Immature natural killer cell (primary cell): ENCODE results near the gene CBX7. TPM values are rescaled to one million over a fixed set of nuclear protein-coding genes. Genes with fewer than 3 reads are reported as not detected.

Experiments
- DNase-seq, 3 donors: peaks; one replicate each; pipeline ENCODE4 v3.0.0; 2022; ENCODE audit warnings: mixed read lengths in 1 of 3
- H3K27ac Mint-ChIP-seq, 6 donors: one replicate each; pipeline ENCODE4 v1.8.0; 2020; ENCODE audit warnings: mixed read lengths in 6 of 6, mild to moderate bottlenecking in 5 of 6, inconsistent platforms in 4 of 6, moderate library complexity in 3 of 6
- H3K27me3 Mint-ChIP-seq, 3 donors: one replicate each; pipeline ENCODE4 v1.8.0; 2020 to 2021; ENCODE audit warnings: low read depth in 3 of 3, mild to moderate bottlenecking in 3 of 3, mixed read lengths in 3 of 3, moderate library complexity in 3 of 3, inconsistent platforms in 1 of 3
- H3K36me3 Mint-ChIP-seq, 3 donors: one replicate each; pipeline ENCODE4 v1.8.0; 2020; ENCODE audit warnings: mixed read lengths in 3 of 3, inconsistent platforms in 2 of 3, mild to moderate bottlenecking in 2 of 3
- H3K4me1 Mint-ChIP-seq, 2 donors: one replicate each; pipeline ENCODE4 v1.8.0; 2020; ENCODE audit warnings: inconsistent platforms in 2 of 2, mild to moderate bottlenecking in 2 of 2, mixed read lengths in 2 of 2, moderate library complexity in 1 of 2
- H3K4me3 Mint-ChIP-seq, 5 donors: one replicate each; pipeline ENCODE4 v1.8.0; 2020; ENCODE audit warnings: mild to moderate bottlenecking in 5 of 5, mixed read lengths in 5 of 5, inconsistent platforms in 3 of 5, moderate library complexity in 3 of 5
- H3K9me3 Mint-ChIP-seq, 6 donors: one replicate each; pipeline ENCODE4 v1.8.0; 2020; ENCODE audit warnings: mild to moderate bottlenecking in 6 of 6, mixed read lengths in 6 of 6, inconsistent platforms in 4 of 6, moderate library complexity in 3 of 6
- polyA plus RNA-seq, 3 donors: library from polyadenylated mRNA; unstranded; fragments of 300-500 nt; fragmentation: Illumina TruSeq; gene quantifications; one replicate each; pipeline ENCODE4 v1.2.3, GENCODE V29; 2021

Gene CBX7
- polyA plus RNA-seq, 3 donors from 2014 or later = 4.5 to 9.6 (median 9.1) TPM

DNA sequence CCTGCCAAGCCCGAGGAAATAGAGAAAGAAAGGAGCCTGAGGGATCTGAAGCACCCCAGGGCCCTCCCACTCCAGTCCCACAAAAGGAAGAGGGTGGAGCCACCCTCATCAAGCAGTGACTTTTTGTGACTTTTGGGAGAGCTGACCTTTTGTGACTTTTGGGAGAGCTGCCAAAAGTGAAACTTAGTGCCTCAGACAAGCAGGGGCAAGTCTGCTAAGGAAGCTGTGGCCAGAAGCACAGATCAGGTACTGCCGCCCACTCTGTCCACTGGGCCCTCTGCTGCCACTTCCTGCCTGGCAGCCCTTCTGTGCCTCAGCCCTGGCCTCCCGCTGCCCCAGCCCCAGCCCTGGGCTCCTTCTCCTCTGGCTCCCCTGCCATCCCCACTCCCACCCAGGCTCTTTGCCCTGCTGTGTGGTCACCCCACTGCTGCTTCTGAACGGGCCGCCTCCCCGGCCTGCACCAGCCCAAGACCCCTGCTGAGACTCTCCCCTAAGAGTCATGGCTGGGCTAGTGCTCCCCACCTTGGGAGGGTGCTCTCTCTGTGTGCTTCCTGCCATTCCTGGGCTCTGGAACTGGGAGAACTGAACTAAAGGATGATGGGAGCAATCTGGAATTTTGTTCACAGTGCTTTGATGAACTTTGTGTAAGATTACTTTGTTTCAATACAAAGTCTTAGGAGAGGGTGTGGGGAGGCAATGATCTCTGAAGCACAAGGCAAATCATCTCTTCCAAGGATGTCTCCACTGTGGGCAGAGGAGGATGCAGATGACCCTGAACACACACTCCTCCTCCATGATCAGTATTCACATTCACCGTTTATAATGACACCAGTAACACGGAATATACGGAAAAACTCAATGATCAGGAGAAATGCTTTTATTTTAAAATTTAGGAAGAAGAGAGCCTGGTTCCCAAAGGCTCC is 55.1 kb downstream of the CBX7 start, which contains the start of gene APOBEC3H:
Gene APOBEC3H (plus strand): TSS at position 147 of the 923 bp plus-strand sequence. CDS start 3,035 bp downstream, outside the sequence.
- DNase-seq = peak; percentile 63 to 68 (median 67)
- H3K4me3 Mint-ChIP-seq = peak within 1 kb of the TSS; percentile 76 to 87 (median 80)
- H3K36me3 Mint-ChIP-seq = no peaks in the 10 kb centered on the region
- H3K27me3 Mint-ChIP-seq = peaks cover 2 to 16% (median 10%) of the 10 kb centered on the region in 3 donors
- no peaks in the 10 kb centered on the region for H3K9me3 Mint-ChIP-seq
- H3K4me1 Mint-ChIP-seq = peaks cover 79 to 83% of the 10 kb centered on the region in 2 donors
- H3K27ac Mint-ChIP-seq = peak within 1 kb of the TSS; percentile 93 to 100 (median 98)

DNA sequence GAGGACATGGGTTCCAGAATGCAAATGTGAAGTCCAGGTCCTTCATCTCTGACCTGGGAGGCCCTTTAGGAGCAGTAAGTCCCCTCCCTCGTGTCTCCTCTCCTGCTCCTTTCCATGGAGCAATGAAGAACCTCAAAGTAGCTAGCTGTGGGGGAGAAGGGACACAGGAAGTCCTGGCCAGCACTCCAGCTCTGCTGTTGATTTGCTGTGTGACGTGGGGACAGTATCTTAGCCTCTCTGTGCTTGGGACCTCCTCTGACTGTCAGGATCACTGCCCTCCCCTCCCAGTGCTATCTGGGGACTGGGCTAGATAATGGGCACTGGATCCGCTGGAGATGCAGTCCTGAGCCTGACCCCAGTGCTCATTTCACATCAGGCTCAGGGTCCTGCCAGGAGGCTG is 56.5 kb downstream of the CBX7 start:
- Mint-ChIP-seq H3K9me3 (no peaks in the 10 kb centered on the region), H3K36me3 (no peaks in the 10 kb centered on the region), H3K4me3 (peak overlapping the region; percentile 63 to 86 (median 81)), H3K27me3 (peaks cover 5 to 28% (median 24%) of the 10 kb centered on the region in 3 donors), H3K27ac (peak overlapping the region; percentile 93 to 100 (median 98)), H3K4me1 (peaks cover 93 to 94% of the 10 kb centered on the region in 2 donors)
- no peak for DNase-seq

DNA sequence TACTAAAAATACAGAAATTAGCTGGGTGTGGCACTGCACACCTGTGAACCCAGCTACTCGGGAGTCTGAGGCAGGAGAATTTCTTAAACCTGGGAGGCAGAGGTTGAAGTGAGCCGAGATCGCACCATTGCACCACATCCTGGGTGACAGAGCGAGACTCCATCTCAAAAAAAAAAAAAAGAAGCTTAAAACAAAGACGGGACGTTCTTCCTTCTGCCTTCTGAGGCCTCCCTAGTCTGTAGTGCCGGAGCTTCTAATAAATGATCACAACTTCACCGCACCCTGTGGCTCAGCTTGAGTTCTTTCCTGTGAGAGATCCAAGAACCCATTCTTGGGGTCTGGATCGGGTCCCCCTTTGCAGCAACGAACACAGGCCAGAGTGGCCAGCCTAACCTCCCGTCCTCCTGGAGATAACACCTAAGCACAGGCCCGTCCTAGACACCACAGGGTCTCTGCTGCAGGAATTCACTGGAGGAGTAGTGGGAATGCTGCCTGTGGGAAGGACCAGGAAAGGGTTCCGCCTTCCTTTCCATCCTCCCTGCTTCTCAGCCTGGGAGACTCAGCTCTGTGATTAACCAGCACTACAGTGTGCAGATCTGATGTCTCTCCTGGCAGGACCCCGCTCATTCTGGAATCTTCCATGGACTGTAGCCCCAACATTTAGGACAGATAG is 57.6 kb downstream of the CBX7 start:
- Mint-ChIP-seq H3K4me1 (peaks cover 94 to 99% of the 10 kb centered on the region in 2 donors), H3K36me3 (no peaks in the 10 kb centered on the region)

DNA sequence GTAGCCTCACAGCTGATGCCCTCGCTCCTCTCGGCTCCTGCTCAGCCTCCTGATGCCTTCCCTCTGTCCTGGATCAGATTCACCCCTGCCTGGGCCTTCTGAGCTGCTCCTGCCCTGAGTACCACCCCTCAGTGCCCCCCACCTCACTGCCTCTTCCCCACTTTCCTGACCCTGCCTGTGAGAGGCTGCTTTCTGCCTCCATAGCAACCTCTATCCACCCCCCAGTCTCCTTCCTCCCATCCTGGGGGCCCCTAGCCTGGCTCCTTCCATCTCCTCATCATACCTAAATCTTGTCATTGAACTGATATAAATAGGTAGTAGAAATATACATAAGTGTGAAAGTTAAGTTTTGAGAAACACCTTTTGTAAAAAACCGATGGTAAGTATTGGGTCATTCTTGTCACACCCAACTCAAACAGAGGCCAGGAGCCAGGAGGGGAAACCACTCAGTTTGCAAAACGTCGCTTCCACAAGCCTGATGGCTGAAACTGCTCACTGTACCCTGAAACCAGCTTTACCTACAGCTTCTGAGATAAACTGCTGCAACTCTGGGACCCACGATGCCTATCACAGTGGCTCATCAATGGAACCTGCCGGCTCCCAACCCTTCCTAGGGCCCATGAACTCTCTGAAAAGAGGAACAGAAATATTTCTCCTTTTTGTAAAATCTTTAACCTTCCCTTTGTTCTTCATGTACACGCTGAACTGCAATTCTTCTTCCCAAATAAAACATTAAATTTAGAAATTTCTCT is 60.2 kb downstream of the CBX7 start:
- H3K27me3 Mint-ChIP-seq = peaks cover 19 to 40% (median 31%) of the 10 kb centered on the region in 3 donors
- H3K27ac Mint-ChIP-seq = peak overlapping the region; percentile 93 to 100 (median 98)
- peaks cover 4% of the 10 kb centered on the region in 3 donors for H3K36me3 Mint-ChIP-seq
- DNase-seq = peak in 2 of 3 donors; percentile 23 to 34
- H3K4me3 Mint-ChIP-seq = peak overlapping the region; percentile 72 to 85 (median 80)
- no peaks in the 10 kb centered on the region for H3K9me3 Mint-ChIP-seq
- H3K4me1 Mint-ChIP-seq = peaks cover 94 to 98% of the 10 kb centered on the region in 2 donors

More for the DNA sequence above, 57.6 kb downstream of the CBX7 start:
- no peaks in the 10 kb centered on the region for H3K9me3 Mint-ChIP-seq
- DNase-seq = peak; percentile 74 to 76 (median 74)
- H3K27me3 Mint-ChIP-seq = peaks cover 16 to 35% (median 35%) of the 10 kb centered on the region in 3 donors
- peak overlapping the region; percentile 63 to 86 (median 81) for H3K4me3 Mint-ChIP-seq
- H3K27ac Mint-ChIP-seq = peak overlapping the region; percentile 93 to 100 (median 98)

DNA sequence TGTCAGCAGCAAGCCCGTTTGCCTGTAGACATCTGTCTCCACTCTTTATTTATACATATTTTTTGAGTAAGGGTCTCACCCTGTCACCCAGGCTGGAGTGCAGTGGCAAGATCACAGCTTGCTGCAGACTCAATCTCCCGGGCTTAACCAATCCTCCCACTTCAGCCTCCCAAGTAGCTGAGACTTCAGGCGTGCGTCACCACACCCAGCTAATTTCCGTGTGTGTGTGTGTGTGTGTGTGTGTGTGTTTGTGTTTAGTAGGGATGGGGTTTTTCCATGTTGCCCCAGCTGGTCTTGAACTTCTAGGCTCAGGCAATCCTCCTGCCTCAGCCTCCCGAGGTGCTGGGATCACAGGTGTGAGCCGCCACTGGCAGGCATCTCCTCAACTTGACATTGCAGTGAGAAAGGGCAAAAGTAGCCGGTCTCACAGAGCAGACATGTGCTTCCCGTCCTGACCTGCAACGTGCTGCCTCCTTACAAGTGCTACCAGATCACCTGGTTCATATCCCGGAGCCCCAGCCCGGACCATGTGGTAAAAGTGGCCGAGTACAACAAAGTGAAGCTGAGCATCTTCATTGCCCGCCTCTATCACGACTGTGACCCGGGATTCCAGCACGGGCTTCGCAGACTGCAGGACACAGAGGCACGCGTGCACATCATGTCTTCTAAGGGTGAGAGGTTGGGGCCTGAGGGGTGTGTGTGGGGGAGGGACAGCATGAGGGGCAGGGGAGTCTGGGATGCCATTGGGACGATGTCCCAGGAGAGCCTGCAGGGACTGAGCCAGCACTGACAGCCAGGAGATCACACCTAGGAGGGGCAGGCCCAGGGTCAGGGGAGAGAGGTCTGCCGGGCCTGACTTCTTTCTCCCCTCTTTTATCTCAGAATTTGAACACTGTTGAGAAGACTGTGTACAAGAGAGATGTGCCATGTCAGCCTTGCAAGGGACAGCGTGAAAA is 61.1 kb downstream of the CBX7 start:
- DNase-seq = no peak
- peak overlapping the region; percentile 72 to 85 (median 80) for H3K4me3 Mint-ChIP-seq

DNA sequence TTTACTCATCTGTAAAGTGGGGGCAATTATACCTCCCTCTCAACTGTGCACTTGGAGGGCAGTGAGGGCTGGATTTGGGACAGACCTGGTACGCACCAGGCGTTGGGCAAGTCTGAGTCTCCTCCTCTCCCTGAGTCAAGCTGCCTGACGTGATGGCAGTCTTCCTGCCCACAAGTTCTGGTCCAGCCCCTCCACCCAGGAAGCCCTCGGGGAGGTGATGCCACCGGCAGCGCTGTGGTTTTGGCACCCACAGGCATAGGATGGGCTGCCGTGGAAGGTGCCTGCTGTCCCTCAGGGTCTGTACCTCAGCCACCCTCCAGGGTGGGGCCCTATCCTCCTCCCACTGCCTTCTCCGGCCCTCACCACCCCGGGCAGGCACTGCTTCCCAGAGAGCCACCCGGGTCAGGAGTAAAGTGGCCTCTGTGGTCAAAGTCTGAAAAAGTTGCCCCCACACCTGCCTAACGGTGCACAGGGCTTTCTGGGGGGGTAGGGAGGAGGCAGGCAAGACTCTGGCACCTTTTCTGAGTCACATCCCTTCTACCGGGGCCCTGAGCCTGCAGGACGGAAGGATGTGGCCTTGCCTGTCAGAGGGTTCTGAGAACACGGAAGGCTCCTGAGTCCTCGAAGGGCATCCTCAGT is 61.9 kb downstream of the CBX7 start:
- H3K4me1 Mint-ChIP-seq = peaks cover 94 to 96% of the 10 kb centered on the region in 2 donors

More for the DNA sequence above, 61.1 kb downstream of the CBX7 start:
- Mint-ChIP-seq H3K27ac (peak overlapping the region; percentile 93 to 100 (median 98)), H3K4me1 (peaks cover 94 to 98% of the 10 kb centered on the region in 2 donors), H3K36me3 (peaks cover 4 to 6% (median 5%) of the 10 kb centered on the region in 3 donors), H3K27me3 (peaks cover 19 to 39% (median 28%) of the 10 kb centered on the region in 3 donors), H3K9me3 (no peaks in the 10 kb centered on the region)

DNA sequence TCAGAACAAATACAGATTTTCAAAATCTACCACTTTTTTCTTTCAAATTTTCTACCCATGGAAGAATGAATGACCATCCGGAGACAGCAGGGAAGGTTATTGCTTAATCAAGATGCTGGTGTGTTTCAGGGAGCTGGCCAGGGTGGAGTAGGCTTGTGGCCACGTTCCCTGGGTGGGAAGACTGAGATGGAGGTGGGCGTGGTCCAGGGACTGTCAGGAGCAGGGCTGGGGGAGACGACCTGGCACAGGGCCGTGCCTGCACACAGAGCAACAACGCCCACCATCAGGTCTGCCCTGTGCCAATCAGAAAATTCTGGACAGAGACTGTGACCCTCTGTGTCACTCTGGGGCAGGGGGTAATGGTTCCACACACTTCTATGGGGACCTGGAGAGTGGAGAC is 62.6 kb downstream of the CBX7 start:
- peak overlapping the region; percentile 93 to 100 (median 98) for H3K27ac Mint-ChIP-seq
- no peak for DNase-seq
- H3K9me3 Mint-ChIP-seq = no peaks in the 10 kb centered on the region
- peak overlapping the region; percentile 72 to 85 (median 80) for H3K4me3 Mint-ChIP-seq
- peaks cover 94 to 96% of the 10 kb centered on the region in 2 donors for H3K4me1 Mint-ChIP-seq
- peaks cover 7 to 9% (median 7%) of the 10 kb centered on the region in 3 donors for H3K36me3 Mint-ChIP-seq
- peaks cover 21 to 41% (median 28%) of the 10 kb centered on the region in 3 donors for H3K27me3 Mint-ChIP-seq

More for the DNA sequence above, 61.9 kb downstream of the CBX7 start:
- DNase-seq = peak; percentile 98 to 99 (median 98)
- Mint-ChIP-seq H3K9me3 (no peaks in the 10 kb centered on the region), H3K4me3 (peak overlapping the region; percentile 72 to 85 (median 80)), H3K36me3 (peaks cover 6 to 9% (median 7%) of the 10 kb centered on the region in 3 donors), H3K27me3 (peaks cover 21 to 41% (median 28%) of the 10 kb centered on the region in 3 donors), H3K27ac (peak overlapping the region; percentile 93 to 100 (median 98))

DNA sequence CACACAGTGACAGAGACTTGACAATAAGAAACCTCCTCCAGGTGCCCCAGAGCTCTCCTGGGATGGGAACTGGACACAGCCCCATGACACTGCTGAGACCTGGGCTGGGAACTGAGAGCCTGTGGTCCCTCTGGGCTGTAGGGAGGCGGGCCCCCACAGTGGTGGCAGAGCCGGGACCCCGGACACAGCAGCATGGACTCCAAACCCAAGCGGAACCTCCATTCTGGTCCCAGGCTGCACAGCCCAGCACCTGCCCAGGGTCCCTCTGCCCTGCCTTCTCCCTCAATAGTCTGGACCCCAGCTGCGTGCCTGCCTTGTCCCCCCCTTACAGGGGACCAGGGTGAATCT is 63.8 kb downstream of the CBX7 start:
- DNase-seq = no peak
- Mint-ChIP-seq H3K36me3 (peaks cover 7 to 9% (median 7%) of the 10 kb centered on the region in 3 donors), H3K4me1 (peaks cover 91 to 92% of the 10 kb centered on the region in 2 donors), H3K27me3 (peaks cover 21 to 36% (median 24%) of the 10 kb centered on the region in 3 donors), H3K9me3 (no peaks in the 10 kb centered on the region), H3K27ac (peak overlapping the region; percentile 93 to 100 (median 98)), H3K4me3 (peak overlapping the region; percentile 53 to 85 (median 73))

DNA sequence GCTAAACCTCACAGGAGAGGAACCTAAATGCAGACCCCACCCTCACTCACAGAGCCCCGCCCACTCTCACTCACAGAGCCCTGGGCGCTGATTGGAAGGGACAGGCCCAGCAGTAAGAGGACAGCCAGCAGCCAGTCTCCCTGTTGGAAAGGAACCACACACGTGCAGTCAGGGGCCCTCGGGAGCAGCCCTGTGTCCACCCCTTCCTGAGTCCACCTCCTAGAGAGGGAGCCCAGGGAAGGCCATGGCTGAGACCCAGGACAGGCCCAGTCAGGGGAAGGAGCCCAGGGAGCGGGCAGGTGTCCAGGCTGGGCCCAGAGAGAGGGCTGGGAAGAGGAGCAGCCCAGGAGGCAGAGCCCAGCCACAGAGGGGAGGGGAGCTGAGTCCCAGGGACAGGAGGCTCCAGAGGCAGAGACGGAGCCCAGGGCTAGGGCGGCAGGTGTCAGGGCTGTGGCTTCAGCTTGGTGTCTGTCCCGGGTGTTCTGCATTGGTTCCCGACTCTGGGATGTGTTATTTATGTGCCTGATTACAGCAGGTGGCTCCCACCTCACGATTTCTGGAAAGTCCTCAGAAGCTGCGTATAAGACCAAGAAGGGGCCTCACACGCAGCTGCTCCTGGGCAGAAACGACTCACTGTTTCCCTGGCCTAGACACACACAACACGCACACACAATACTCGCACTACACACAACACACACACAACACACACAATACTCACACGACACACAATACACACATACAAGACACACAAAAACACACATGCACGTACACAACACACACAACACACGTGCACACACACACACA is 64.4 kb downstream of the CBX7 start:
- peak overlapping the region; percentile 39 to 73 (median 59) for H3K4me3 Mint-ChIP-seq
- no peaks in the 10 kb centered on the region for H3K9me3 Mint-ChIP-seq
- H3K36me3 Mint-ChIP-seq = peaks cover 7 to 9% (median 7%) of the 10 kb centered on the region in 3 donors
- H3K27ac Mint-ChIP-seq = peak overlapping the region; percentile 93 to 100 (median 98)
- peaks cover 21 to 36% (median 22%) of the 10 kb centered on the region in 3 donors for H3K27me3 Mint-ChIP-seq
- H3K4me1 Mint-ChIP-seq = peaks cover 91 to 95% of the 10 kb centered on the region in 2 donors
- no peak for DNase-seq

DNA sequence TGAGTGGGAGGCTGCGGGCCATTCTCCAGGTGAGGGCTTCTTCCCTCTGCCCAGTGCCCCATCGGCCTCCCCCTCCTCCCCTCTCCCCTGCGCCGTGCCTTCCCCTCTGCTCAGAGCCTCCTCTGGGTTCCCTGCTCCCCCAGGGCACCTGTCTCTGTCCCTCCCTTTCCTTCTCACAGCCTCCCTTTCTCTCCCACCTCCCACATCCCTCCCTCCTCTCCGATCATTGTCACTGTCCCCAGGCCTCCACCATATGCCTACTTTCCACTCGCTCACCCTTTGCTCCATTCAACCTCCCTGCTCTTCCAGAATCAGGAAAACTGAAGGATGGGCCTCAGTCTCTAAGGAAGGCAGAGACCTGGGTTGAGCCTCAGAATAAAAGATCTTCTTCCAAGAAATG is 65.4 kb downstream of the CBX7 start:
- Mint-ChIP-seq H3K4me1 (peaks cover 91 to 95% of the 10 kb centered on the region in 2 donors), H3K36me3 (peaks cover 11 to 15% (median 11%) of the 10 kb centered on the region in 3 donors), H3K4me3 (peak overlapping the region in 3 of 5 donors; percentile 30 to 73 (median 67)), H3K27ac (peak overlapping the region; percentile 93 to 100 (median 98)), H3K9me3 (no peaks in the 10 kb centered on the region), H3K27me3 (peaks cover 20 to 31% (median 21%) of the 10 kb centered on the region in 3 donors)
- no peak for DNase-seq

DNA sequence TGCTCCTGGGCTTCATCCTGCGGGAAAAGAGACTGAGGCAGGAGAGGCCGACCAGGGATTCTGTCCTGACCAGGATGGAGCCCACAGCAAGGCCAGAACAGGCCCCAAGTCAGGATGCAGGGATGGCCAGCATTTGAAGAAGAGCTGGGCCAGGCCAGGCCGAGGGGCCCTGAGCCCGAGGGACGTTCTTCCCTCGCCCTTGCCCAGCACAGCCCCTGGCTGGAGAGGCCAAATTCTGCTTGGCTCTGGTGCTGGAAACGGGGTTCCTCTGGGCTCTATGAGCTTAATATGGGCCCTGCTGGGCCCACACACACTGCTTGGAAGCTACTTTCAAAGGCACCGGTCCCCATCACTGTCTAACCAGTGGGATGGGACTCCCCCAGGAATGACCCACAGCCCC is 67.8 kb downstream of the CBX7 start:
- Mint-ChIP-seq H3K9me3 (no peaks in the 10 kb centered on the region), H3K27me3 (peaks cover 11 to 14% (median 14%) of the 10 kb centered on the region in 3 donors), H3K27ac (peak overlapping the region; percentile 85 to 99 (median 98)), H3K36me3 (peaks cover 30 to 35% (median 33%) of the 10 kb centered on the region in 3 donors), H3K4me1 (peaks cover 91 to 93% of the 10 kb centered on the region in 2 donors), H3K4me3 (peak overlapping the region in 3 of 5 donors; percentile 24 to 48 (median 32))
- DNase-seq = no peak
